Activated naive CD4-positive, alpha-beta T cell (primary cell): ENCODE data around the gene CAMK2D.
"Not testable (repeated sequence)": the region's sequence is repeated elsewhere in the genome, so short reads cannot be mapped to it uniquely, and the experiment has no call there.

Experiments used
- DNase-seq, 4 experiments: peaks; one replicate each; lab custom pipeline; 2025; lab: John Stamatoyannopoulos, UW

The CAMK2D gene

DNA sequence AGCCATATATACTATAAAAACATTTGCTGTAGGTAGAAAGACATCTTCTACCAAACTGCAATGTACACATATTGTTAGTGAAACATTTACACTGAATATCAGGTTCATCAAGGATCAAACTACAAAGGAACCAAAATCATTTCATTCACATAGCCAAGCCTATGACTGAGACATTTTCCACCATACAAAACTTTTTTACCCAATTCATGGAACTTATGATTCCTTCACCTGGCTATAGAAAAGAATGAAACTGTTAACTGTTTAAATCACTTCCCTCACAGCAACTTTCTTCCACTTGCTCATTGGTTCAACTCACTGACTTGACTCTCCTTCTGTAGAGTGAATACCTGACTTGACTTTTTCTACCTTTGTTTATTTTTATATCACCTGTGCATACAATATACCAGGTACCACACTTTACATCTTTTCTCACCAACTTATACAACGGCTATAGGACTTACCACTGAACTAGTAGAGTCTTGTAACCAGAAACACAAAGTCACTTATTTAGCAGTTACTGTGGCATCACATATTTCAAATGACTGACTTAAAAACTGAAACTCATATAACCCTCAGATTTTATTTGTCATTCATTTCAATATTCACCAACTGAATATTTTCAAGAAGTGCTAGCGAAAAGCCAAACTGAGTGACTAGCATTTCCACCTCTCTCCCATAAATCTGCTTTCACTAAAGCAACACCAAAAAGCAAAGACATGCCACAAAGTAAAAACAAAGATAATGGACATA, 30.9 kb downstream of the CAMK2D start:
- no peak for DNase-seq

DNA sequence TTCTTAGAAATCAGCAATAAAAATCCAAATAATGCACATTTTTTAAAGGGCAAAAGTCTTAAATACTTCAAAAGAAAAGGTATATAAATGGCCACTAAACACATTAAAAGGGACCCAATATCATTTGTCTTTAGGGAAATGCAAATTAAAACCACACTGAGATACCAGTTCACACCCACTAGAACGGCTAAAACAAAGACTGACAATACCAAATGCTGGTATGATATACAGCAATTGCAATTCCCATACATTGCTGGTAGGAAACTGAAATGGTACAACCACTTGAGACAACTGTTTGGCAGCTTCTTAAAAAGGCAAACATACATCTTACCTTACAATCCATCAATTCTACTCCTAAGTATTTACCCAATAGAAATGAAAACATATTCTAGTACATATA, 33.7 kb downstream of the CAMK2D start:
- DNase-seq: no peak

DNA sequence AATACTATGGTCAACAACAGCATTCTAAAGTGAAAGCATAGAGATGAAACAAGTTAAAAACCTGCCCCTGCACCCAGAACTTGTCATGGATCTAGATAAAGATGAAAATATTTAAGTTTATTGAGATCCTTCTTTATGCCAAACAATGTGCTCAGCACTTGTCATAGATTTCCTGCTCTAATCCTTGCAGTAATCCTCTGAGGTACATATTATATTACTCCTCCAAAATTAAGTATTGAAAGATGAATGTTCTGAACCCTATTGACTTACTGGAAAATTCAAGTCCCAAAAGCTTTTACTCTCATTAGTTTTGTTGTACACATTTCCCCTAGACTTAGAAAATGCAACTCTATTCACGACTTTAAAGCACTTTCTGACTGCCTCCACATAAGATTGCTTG, 35.6 kb downstream of the CAMK2D start:
- no peak for DNase-seq

DNA sequence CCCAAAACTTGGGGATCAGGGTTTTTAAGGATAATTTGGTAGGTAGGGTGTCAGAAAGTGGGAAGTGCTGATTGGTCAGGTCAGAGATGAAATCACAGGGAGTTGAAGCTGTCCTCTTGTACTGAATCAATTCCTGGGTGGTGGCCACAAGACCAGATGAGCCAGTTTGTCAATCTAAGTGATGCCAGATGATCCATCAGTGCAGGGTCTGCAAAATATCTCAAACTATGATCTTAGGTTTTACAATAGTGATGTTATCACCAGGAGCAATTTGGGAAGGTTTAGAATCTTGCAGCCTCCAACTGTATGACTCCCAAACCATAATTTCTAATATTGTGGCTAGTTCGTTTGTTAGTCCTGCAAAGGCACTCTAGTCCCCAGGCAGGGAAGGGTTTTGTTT, 43.3 kb downstream of the CAMK2D start:
- DNase-seq: no peak

DNA sequence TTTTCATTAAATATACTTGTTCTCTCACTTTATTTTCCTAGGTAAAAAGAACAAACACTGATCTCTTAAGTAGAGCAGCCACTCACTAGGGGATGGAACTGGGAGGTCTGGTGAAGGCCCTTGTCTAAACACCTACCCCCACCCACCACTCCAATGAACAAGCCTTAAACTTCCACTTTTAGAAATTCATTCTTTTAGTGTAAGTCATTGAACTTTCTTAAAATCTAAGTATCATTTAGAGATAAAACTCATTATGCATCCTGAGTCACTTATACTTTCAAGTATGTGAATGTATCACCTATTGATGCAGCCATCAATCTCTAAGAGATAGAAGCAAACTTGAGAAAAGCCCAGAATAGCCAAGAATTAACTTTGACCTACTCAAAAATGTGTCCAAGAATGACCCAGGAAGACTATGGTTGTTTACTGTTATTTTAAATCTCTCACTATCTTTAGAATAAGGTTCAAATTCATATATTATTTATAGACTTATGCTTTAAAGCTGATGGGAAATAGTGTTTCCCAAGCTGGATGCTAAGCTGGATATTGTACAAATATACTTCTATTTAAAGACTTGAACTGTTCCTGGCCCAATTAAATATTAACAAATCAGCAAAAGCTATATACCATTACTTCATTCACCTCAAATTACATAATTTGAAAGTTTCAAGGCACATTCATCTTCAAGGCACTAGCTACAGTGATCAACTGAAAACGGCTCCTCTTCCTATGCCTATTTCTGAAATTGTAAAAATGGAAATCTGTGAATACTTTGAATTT, 49.5 kb downstream of the CAMK2D start:
- DNase-seq: no peak

DNA sequence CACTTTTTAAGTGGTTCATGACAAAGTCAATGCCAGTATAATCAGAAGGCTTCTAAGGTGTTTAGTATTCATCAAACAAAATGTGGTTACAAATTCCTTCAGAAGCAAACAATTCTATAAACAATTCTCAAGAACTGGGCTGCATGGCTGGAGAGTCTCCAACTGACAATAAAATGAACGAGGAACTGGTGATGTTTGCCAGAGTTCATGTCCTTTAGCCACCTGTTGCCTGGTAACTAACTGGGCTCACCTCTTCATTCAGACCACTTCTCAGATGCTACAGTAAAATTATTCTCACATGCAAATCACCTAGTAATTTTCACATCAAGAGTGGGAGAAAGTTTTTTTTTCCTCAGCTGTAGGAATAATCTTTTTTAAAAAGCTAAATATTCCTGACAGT, 53.3 kb downstream of the CAMK2D start:
- no peak for DNase-seq

DNA sequence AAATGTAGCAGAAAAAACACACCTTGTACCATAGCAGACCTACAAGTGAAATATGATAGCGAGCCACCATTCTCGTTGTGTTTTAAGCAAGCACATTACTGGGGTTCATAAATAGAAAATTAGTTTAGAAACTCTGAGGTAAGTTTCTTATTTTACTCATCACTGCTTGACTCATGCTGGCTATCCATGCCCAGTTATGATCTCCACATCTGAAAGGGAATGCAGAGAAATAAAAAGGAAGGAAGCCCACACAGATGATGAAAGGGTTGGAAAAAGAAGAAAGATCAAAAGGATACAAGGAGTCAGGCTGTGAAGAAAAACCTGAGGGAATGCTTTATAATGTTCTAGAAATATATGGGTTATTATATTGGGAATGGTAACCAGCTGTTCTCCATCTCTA, 54.5 kb downstream of the CAMK2D start:
- no peak for DNase-seq

DNA sequence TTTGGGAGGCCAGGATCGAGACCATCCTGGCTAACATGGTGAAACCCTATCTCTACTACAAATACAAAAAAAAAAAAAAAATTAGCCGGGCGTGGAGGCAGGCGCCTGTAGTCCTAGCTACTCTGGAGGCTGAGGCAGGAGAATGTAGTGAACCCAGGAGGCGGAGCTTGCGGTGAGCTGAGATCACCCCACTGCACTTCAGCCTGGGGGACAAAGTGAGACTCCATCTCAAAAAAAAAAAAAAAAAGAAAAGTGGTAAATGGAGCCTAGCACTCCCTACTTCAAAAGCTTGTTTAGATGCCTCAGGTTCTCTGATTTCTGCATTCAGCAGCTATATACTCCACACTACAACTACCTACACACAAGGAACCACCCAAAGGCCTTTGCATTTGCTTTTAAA, 56.4 kb downstream of the CAMK2D start:
- not testable (repeated sequence) for DNase-seq

DNA sequence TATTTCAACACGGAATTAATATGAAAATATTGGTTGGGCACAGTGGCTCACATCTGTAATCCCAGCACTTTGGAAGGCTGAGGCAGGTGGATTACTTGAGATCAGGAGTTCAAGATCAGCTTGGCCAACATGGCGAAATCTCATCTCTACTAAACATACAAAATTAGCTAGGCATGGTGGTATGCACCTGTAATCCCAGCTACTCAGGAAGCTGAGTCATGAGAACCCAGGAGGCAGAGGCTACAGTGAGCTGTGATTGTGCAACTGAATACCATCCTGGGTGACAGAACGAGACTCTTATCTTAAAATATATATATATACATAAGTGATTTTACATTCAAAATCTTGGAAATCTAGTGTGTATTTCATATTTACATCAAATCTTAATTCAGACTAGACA, 58.9 kb downstream of the CAMK2D start:
- DNase-seq: not testable (repeated sequence)

DNA sequence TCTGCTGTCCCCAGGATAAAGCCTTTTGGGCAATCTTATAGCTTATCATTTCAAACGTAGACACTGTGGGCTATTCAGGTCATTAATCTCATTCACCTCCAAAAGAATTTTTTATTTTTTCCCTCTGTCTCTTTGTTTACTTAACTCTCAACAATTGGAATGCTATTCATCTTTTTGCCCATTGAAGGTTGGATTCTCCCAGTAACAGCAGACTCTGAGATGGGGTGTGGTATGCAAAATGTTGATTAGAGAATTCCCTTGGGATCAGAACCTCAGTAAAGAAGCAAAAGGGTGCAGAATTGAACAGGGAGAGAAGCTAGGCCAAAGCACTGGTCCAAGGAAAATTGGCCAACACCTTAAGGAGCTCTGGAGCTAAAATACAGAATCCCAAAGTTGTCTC, 60.4 kb downstream of the CAMK2D start:
- DNase-seq: no peak

DNA sequence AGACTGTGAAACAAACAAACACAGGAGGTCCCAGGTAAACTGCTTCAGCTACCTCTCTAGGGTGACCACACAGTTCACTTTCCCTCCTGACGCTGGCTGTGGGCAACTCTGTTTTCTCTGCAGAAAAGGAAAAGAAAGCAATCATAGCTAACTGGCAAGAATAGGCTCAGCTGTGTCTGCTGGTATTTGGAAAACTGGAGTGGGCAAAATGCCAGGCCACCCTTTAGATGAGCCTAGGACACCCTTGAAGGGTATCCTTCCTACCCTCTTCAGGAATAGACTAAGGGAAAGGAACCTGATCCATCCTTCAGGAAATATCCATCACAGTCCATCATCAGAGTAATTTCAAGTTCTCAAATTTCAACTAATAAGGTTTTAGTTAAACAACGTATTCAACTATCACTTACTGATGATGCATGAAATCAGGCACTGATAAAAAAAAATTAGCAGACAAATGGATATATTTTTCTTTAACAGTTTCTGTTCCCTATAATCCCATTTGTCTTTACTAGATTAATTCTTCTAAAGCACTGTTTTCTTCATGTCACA, 60.9 kb downstream of the CAMK2D start:
- no peak for DNase-seq

DNA sequence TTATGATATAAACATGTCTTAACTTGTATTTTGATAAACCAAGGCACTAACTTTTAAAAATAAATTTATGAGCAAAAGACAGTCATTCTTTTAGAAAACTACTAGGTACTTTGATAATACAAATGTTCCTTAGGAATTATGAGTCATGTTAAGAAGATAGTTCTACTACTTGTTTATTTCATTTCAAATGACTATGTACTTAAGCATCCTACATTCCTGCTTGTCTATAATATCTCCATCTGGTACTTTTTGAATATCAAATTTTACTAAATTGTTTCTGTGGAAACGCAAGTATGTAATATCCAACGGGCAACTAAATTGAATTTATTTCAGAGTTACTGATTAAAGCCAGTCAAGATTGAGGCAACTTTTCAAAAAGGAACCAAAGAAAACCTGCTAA, 61.8 kb downstream of the CAMK2D start:
- no peak for DNase-seq

DNA sequence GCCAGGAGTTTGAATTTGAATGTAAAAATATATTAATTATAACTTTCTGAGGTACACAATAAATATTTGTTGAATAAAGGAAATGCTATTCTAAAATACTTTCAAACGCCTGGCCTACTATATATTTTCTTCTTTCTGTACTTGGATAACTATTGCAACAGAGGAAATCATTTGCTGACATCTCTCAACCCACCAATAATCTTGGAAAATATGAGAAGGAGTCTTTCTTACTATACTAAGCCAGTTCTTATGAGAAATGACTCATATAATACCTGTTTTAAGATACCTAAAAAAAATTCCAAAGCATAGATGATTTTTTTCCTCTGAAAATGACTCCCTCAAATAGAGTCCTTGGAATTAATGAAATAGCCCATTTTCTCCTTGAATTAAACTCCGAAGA, 64.1 kb downstream of the CAMK2D start:
- no peak for DNase-seq

DNA sequence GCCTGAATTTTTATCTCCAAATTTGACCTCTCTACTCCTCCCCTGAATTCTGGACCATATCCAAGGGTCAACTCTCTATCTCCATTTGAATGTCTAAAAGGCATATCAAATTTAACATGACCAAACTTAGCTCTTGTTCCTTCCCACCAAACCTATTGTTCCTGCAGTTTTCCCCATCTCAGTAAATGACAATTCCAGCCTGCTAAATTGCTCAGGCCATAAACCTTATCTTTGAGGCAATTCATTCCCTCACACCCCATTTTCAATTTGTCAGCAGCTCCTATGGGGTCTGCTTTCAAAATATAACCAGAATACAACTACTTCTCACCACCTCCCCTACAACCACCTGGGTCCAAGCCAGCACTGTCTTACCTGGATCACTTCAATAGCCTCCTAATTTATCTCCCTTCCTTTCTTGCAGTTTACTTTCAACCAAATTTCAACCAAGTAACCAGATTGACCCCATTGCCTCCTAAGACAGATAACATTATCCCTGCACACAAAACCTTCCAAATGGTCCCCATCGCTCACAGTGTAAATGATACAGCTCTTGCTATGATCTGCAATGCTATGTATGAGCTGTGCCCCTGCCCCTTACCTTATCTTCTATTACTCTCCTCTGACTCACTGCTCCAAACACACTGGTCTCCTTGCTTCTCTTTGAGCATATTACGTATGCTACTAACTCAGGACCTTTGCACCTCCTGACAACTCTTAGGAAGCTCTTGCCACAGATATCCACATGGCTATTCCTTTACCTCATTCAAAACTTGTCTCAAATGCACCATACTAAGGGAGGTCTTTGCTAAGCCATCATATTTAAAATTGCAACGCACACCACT, 66.0 kb downstream of the CAMK2D start:
- no peak for DNase-seq

DNA sequence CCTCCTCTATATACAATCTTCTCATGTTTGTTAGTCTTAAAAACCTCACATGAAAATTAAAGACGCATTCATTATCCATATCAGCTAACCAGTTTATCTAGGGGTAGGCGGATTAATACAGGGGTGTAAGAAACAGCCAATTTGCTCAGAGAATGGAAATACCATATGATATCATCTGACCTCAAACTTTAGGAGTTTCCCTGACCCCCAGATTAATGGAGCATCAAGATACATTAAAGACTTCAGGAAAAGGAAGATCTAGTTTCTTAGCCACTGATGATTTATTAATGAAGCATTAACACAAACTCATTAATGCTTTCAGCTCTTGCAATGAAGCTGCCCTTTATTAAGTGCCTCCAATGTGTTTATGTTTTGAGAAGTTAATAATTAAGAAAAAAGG, 67.5 kb downstream of the CAMK2D start:
- DNase-seq: no peak

DNA sequence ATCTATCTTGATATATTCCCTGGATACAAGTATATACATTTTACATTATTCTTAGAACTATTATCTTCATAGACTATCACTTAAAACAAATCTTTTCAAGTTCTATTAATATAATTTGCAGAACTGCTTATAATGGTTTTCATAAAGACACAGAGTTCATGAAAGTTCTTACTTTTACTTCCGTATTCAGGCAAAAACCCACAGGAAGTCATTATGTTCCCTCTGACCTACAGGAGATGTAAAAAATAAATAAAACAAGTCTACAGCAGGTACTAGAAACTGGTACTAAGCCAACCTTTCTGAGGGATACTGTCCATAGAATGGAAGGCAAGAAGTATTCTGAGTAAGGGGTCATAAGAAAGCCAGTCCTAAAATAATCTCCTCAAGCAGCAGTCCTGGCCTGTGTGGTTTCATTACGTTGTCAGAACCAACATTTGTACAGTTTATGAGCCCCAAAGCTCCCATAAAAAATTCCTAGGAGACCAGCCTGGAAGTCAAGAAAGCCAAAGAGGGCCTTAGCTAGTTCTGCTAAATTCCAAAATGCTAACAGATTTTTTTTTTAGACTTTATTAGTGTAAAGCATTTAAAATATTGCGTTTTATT, 68.6 kb downstream of the CAMK2D start:
- DNase-seq: no peak

DNA sequence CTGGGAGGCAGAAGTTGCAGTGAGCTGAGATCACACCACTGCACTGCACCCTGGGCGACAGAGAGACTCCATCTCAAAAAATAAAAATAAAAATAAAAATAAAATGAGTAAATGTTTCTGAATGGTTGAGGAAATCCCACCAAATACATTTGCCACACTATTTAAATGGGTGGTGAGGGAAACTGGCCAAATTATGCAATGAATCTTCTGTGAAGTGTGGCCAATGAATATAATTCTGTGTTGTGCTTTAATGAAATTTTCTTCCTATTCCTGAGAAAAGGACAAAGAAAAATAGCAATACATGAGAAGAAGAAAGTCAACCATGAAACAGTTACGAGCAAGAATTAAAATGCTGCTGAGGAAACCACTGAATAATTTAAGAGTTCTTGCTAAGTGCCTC, 69.9 kb downstream of the CAMK2D start:
- DNase-seq: no peak

DNA sequence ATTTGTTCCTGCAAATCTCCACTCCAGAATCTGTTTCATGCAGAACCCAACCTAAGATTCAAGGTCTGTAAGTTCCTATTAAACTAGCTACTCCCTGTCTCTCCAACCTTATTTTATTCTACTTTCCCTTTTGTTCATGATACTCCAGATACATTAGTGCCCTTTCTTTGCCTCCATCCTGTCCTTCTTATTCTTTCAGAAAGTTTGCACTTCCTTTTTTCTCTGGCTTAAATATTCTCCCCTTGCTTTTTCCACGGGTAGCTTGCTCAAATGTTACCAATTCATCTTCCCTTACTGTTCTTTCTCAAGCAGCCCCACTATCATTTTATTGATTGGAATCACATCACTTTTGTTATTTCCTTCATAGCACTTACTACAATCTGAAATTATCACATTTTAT, 72.1 kb downstream of the CAMK2D start:
- no peak for DNase-seq

DNA sequence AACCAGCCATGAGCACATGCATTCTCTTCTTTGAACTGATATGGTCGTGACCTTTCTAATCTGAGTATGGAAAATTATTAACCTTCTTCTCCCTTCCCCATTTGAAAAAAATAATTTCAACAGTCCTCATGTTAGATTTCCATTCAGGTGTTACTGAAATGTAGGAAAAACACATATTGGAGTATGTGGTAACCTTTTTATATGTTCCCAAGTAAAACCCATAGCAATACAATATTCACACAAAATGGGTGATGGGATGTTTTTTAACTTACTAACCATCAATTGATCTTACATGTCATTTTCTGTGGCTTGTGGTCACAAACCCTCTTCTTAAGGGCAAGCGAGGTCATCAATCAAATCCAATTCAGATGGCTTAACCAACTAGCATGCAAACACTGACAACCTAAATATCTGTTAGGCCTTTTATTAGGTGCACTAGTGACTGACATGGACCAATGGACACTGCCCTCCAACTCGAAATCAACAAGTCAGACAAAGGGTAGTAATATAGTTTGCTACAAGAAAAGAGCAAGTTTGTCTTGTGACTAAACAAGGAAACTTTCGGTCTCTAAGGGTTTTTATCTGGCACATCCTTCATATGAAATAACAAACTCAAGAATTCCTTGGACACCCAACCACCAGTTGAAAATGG, 74.3 kb downstream of the CAMK2D start:
- DNase-seq: no peak

DNA sequence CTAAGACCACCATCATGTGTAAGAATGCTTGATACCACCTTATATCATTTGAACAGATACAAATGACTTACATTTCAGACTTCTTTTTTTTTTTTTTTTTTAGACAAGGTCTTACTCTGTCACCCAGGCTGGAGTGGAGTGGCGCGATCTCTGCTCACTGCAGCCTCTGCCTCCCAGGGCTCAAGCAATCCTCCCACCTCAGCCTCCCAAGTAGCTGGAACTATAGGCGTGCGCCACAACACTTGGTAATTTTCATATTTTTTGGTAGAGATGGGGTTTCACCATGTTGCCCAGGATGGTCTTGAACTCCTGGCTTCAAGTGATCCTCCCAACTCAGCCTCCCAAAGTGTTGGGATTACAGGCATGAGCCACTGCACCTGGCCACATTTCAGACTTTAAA, 76.4 kb downstream of the CAMK2D start:
- DNase-seq: not testable (repeated sequence)

DNA sequence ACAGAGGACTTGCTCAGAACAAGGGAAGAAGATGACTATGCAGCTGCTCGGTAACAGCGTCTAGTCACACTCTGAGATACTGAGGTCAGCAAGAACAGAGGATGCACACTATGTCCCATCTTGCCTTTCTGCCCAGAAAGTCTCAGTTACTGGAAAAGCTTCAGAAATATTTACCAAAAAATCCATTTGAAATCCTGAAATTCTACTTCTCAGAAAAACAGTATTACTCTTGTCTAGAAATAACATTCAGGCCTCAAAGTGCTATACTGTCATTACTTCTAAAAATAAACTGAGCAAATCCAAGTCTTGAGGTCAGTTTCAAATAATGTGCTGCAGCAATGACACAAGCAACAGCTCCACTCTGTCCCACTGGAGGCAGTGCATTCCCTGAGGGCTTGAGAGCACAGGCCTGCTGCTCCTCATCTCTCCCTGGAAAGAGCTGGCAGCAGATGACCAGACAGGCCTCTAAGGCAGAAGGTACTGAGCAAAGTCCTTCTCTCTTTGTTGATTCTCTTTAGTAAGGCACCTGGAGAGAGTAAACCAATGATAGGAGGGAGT, 76.9 kb downstream of the CAMK2D start:
- DNase-seq: no peak
